Cardiac septum (tissue), 1 donor: ENCODE results near the gene AGFG2. TPM values are rescaled to one million over a fixed set of nuclear protein-coding genes. Genes with fewer than 3 reads are reported as not detected.
"Not testable (repeated sequence)": the region's sequence is repeated elsewhere in the genome, so short reads cannot be mapped to it uniquely, and the experiment has no call there.

Experiments used
- DNase-seq: peaks from one replicate; pipeline ENCODE4 v3.0.0-alpha.2; 2020; ENCODE audit warnings: low spot score
- intact Hi-C: fragments of 100-400 bp; cut with DNase I; formaldehyde crosslinking; loops from one replicate; pipeline ENCODE4 v1.14.0; 2022
- long read RNA-seq: library from polyadenylated mRNA; unstranded; transcript quantifications from one replicate; pipeline ENCODE4 v2.0.0, GENCODE V29; 2021
- total RNA-seq: library from RNA; stranded (reverse); fragmentation: NEBNext Ultra II Directional; extraction: Animal tissue kit (Norgen Biotek cat#: 25700); gene quantifications from one replicate; pipeline ENCODE4 v1.2.1, GENCODE V29; 2021
- donor health status: DM: no; HTN: no; CAD: no.

The AGFG2 gene, protein sequence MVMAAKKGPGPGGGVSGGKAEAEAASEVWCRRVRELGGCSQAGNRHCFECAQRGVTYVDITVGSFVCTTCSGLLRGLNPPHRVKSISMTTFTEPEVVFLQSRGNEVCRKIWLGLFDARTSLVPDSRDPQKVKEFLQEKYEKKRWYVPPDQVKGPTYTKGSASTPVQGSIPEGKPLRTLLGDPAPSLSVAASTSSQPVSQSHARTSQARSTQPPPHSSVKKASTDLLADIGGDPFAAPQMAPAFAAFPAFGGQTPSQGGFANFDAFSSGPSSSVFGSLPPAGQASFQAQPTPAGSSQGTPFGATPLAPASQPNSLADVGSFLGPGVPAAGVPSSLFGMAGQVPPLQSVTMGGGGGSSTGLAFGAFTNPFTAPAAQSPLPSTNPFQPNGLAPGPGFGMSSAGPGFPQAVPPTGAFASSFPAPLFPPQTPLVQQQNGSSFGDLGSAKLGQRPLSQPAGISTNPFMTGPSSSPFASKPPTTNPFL
- total RNA-seq = 28.6 TPM
- long read RNA-seq, full-length matches to known transcripts = 10 of 31 reads
- long read RNA-seq, partial matches to known transcripts = 10 of 31 reads
- long read RNA-seq, other reads (novel, unspliced or antisense) = 11 of 31 reads

DNA sequence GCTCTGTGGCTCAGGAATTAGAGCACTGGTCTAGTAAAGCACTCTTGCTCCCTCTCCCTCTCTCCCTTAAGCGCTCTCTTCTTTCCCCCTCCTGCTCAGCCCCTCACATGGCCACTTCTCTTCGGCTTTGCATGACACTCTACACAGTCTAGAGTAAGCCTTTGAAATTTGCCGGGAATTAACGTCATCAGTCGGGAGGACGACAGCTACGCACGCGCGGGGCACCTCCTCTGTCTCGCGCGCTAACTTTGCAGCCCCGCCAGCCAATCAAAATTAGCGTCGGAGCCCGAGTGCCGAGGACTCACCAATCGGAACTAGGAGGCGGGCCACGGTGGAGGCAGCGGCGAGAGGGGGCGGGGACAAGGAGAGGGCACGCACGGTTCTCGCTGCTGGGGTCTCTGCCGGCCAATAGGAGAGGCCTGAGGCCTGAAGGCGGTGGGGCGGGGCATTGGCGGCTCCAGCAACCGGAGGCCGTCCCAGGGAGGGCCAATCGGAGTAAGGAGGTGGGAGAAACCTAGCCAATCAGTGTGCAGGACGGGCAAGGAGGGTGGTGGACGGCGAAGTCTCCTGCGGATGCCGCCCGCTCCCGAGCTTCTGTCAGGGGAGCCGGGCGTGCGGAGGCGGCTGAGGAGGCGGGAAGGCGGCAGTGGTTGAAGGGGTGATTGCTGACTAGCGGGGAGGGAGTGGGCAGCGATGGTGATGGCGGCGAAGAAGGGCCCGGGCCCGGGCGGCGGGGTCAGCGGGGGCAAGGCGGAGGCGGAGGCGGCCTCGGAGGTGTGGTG lies at the start of gene AGFG2:
Gene AGFG2 (plus strand): TSS at position 550 of the 782 bp plus-strand sequence. CDS start 144 bp downstream, at position 694.
- intact Hi-C loops = no loop called here
- peak; percentile 100 for DNase-seq

DNA sequence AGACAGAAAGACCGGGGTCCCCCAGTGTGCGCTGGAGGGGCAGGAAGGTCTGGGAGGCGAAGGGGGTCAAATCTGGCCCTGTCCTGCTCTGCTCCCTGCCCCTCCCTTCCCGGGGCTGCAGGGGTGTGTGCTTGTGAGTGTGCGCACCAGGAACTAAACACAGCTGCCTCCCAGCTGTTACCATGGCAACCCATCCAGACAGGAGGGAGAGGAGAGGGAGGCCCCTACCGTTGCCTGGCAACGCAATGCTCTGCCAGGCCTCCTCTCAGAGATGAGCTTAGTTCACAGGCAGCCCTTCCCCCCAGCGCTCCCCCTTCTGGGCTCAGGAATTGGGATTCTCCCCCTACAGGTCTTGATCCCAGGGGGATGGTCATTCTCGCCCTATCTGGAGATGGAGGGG lies 49.2 kb upstream of the AGFG2 start:
- no peak for DNase-seq

DNA sequence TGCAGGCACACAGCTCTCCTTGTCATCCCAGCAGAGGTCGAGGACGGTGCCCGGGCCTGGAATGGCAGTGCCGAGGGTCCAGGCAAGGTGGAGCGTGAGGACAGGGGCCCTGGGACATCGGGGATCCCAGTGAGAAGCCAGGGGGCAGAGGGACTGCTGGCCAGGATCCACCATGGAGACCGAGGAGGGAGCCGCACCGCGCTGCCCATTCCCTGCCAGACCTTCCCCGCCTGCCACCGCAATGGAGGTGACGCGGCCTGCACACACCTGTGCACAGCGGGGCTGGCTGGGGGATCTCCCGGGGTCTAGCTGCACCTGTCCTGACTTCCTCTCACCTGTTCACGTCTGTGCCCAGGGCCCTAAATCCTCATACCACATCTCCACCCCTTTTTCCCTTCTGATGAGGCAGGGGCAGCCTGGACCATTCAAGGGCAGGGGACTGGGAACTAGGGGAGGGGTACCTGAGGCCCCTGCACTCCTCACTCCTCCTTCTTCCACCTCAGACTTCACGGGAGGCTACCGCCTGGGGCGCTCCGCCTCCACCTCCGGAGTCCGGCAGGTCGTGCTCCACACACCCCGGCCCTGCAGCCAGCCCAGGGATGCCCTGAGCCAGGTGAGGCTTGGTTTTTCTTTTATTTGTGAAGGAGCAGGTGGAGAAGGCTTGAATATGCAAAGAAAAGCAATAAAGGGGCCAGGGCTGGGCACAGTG lies 48.4 kb upstream of the AGFG2 start:
- DNase-seq = no peak
- intact Hi-C loops = no loop called here

More for the DNA sequence above, 49.2 kb upstream of the AGFG2 start:
- intact Hi-C loops = no loop called here

DNA sequence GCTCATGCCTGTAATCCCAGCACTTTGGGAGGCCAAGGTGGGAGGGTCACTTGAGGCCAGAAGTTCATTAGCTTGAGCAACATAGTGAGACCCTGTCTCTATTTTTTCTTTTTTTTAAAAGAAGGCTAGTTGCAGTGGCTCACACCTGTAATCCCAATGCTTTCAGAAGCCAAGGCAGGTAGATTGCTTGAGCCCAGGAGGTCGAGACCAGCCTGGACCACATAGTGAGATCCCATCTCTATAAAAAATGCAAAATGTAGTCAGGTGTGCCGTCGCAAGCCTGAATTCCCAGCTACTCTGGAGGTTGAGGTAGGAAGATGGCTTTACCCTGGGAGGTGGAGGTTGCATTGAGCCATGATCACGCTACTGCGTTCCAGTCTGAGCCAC lies 47.8 kb upstream of the AGFG2 start:
- DNase-seq = no peak
- intact Hi-C loops = no loop called here

DNA sequence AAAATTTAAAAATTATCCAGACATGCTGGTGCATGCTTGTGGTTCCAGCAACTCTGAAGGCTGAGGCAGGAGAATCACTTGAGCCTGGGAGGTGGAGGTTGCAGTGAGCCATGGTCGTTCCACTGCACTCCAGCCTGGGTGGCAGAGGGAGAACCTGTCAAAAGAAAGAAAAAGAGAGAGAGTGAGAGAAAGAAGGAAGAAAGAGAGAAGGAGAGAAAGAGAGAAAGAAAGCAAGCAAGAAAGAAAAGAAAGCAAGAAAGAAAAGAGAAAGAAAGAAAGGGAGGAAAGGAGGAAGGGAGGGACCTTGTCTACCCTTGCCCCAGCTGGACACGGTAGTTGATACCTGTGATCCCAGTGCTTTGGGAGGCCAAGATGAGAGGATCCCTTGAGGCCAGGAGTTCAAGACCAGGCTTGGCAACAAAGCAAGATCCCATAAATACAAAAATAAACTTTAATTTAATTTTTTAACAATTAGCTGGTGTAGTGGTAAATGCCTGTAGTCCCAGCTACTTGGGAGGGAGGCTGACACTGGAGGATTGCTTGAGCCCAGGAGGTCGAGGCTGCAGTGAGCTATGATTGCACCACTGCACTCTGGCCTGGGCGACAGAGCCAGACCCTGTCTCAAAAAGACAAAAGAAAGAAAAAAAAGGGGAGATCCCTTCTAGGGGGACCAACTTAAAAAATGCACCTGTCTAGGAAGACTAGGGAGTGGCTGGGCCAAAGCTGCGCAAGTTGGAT lies 46.1 kb upstream of the AGFG2 start:
- intact Hi-C loops = no loop called here
- DNase-seq = no peak

DNA sequence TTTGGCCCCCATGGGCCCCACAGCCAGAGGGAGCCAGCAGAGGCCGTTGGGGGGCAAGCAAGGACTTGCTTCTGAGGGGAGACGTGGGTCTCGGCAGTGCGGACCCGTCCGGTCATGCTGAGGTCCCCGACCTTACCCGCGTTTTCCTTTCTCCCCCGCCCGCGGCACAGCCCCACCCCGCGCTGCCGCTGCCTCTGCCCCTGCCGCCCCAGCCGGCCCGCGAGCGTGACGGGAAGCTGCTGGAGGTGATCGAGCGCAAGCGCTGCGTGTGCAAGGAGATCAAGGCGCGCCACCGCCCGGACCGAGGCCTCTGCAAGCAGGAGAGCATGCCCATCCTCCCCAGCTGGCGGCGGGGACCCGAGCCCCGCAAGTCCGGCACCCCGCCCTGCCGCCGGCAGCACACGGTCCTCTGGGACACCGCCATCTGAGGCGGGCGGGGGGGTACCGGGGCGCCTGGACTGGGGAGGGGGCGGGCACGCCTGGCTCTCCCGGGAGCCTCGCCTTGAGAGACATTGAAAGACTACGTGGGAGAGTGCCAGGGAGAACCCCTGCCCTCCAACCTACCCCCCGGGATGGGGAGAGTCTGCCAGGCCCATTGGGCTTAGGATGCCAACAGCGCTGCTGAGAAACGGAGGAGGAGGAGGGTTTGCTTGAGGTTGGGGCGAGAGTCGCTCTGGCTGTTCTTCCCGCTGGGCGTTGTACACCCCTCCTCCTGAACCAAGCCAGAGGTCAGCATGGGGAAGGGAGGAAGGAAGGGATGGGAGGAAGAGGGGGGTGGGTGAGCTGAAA lies 45.3 kb upstream of the AGFG2 start:
- DNase-seq = no peak
- intact Hi-C loops = no loop called here

DNA sequence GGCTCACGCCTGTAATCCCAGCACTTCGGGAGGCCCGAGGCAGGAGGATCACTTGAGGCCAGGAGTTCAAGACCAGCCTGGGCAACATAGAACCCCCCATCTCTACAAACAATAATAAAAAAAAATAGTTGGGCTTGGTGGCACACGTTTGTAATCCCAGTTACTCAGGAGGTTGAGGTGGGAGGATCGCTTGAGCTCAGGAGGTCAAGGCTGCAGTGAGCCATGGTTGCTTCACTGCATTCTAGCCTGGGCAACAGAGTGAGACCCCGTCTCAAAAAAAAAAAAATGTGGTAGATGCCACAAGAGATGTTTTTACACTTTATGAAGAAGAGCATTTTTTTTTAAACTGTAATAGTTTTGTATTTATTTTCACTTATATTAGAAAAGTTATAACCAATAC lies 42.5 kb upstream of the AGFG2 start:
- intact Hi-C loops = no loop called here
- no peak for DNase-seq

DNA sequence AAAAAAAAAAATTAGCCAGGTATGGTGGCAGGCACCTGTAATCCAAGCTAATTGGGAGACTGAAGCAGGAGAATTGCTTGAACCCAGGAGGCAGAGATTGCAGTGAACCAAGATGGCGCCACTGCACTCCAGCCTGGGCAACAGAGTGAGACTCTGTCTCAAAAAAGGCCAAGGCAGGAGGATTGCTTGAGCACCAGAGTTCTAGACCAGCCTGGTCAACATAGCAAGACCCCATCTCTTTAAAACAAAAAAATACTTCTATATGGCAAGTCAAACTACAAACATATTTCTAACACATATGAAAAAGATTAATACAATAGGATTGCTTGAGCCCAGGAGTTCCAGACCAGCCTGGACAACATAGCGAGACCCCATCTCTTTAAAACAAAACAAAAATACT lies 38.3 kb upstream of the AGFG2 start:
- intact Hi-C loops = not testable (repeated sequence)

DNA sequence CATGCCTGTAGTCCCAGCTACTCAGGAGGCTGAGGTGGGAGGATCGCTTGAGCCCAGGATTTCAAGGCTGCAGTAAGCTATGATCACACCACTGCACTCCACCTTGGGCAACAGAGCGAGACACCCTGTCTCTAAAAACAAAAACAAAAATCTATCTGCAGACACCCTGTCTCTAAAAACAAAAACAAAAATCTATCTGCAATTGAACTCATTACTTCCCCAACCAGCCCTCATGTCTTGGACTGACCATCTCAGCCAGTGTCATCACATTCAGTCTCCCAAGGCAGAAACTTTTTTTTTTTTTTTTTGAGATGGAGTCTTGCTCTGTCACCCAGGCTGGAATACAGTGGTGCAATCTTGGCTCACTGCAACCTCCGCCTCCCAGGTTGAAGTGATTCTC lies 35.0 kb upstream of the AGFG2 start:
- intact Hi-C loops, DNase-seq: not testable (repeated sequence)

More for the DNA sequence above, 38.3 kb upstream of the AGFG2 start:
- not testable (repeated sequence) for DNase-seq

DNA sequence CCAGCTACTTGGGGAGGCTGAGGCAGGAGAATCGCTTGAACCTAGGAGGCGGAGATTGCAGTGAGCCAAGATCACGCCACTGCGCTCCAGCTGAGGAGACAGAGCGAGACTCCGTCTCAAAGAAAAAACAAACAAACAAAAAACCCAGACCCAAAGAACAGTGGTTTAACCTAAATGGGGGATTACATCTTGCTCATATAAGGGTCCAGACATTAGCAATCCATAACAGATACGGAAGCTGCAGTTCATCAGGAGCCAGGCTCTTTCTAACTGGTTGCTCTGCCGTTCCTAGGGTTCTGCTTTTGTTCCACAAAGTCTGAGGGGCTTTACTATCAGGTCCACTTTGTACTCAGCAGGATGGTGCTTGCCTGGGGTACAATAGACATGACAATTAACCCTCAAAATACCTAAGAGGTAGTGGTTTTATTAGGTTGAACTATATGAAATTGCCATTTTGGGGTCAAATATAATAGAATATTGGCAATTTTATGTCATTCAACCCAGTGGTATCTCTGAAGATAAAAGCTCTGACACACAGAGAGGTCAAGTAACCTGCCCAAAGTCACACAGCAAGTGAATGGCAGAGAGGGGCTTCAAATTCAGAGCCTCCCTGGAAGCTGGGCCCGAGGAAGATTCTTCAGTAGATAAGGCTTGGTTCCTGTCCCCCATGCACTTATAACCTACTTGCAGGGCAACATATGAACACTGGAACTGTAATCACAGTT lies 34.0 kb upstream of the AGFG2 start:
- intact Hi-C loops = no loop called here

DNA sequence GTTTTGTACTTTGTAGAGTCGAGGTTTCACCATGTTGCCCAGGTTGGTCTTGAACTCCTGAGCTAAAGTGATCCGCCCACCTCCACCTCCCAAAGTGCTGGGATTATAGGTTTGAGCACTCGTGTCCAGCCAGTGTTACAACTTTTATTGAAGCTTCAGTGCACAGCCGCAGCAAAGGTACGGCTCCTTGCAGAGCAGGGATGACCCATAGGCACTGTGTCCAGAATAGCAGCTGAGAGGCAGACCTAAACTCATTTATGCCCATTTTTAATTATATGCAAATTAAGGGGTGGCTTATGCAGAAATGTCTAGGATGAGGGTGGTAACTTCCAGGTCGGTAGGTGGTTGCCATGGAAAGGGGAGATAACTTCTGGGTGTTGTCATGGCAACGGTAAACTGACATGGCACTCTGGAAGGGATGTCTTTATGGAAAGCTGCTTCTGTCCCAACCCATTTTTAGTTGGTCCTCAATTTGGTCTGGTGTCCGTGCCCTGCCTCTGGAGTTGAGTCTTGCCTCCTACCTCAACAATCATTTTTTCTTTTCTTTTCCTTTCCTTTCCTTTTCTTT lies 32.6 kb upstream of the AGFG2 start:
- intact Hi-C loops = no loop called here
- DNase-seq = no peak

More for the DNA sequence above, 34.0 kb upstream of the AGFG2 start:
- DNase-seq = no peak

DNA sequence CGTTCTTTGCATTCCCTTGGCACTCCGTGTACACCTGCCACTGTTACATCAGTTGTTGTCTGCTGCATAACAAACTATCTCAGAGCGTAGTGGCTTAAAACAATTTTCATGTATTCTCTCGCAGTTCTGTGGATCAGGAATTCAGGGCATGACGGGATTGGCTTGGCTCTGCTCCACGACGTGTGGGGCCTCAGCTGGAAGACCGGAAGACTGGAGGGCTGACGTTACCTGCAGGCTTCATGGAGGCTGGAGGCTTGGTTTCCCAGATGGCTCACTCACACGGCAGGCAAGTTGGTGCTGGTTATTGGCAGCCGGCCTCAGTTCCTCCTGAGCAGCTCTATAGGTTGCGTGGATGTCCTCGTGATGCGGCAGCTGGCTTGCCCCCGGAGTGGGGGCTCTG lies 29.8 kb upstream of the AGFG2 start:
- DNase-seq = no peak
- intact Hi-C loops = no loop called here

DNA sequence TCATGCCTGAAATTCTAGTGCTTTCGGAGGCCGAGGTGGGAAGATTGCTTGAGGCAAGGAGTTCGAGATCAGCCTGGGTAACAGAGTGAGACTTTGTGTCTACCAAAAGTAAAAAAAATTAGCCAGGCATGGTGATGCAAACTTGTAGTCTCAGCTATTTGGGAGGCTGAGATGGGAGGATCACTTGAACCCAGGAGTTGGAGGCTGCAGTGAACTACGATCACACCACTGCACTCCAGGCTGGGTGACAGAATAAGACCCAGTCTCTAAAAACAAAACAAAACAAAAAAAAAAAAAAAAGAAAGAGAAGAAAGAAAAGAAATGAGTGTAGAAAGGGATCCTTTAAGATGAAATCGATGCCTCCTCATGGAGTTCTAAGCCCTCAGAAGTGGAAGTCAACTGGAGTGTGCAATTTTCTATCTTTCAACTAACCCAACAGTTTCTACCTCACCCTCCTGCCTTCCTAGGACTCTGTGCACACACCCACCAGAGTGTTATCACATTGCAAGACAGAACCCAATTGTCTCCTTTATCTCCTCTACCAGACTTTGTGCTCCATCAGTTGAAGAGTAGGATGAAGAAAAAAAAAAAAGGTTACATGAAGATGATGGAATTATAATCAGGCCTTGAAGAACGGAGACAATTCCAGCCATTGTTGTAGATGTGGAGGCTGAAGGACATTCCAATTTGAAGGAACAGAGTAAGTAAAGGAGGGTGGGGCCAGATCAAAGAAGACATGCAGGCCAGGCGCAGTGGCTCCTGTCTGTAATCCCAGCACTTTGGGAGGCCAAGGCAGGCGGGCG lies 28.4 kb upstream of the AGFG2 start:
- no peak for DNase-seq

DNA sequence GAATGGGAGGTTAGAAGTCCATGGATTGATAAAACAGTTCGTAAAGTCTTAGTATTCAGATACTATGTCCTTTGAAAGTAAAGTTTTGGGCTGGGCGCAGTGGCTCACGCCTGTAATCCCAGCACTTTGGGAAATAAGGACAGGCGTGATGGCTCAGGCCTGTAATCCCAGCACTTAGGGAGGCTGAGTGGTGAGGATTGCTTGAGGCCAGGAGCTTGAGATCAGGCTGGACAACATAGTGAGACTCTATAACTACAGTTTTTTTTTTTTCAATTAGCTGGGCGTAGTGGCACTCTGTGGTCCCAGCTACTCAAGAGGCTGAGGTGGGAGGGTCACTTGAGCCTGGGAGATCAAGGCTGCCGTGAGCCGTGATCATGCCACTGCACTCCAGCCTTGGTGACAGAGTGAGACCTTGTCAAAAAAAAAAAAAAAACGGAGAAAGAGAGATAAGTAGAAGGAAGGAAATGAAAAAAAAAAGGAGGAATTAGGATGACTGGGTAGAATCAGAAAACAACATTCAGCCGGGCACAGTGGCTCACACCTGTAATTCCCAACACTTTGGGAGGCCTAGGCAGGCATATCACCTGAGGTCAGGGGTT lies 25.7 kb upstream of the AGFG2 start:
- intact Hi-C loops = no loop called here
- no peak for DNase-seq

More for the DNA sequence above, 28.4 kb upstream of the AGFG2 start:
- intact Hi-C loops = no loop called here

DNA sequence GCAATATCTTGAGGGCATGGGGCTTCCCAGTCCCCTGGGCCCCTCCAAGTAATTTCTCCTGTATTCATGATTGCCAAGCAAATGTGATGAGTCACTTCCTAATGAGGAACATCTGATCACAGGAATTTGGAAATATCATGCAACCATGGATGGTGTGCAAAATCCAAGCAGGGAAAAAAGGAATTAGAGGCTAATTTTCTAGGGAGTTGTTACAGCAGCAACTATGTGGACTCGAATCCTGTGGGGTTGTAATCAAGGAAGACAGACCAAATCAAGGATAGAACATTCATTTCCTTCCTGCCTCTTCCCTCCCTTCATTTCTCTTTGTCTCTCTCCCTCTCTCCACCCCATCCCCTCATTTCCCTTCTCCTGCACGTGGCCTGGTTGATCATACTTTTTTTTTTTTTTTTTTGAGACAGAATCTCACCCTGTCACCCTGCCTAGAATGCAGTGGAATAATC lies 23.9 kb upstream of the AGFG2 start:
- intact Hi-C loops = no loop called here
- DNase-seq = no peak

DNA sequence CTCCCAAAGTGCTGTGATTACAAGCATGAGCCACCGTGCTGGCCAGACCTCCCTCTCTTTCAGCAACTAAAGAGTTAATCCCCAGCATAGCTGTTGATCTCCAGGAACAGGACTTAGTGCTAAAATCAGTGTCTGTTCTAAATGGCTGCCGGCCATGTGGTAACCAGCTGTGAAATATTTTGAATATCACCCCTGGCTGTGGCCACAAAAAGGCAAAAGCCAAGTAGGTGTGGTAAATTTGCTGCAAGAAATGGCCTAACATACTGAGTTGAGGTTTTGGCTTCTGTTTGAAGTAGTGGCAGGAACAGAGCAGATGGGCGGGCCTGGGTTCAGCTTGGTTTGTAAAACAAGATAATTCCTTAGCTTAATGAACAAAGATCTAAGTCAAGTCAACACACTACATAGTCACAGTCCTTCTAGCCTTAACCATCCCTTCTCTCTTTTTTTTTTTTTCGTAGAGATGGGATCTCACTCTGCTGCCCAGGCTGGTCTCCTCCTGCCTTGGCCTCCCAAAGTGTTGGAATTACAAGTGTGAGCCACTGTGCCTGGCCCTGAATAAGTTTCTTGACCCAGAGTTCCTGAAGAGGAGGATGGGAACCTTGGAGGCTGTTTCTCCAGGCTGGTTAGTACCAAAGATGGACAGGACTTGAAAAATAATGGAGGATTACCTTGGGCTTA lies 22.7 kb upstream of the AGFG2 start:
- intact Hi-C loops = no loop called here
- DNase-seq = no peak
